ENCODE results near the gene MSH2.
A peak's percentile ranks its signal among the peaks of the same experiment; 100 is the strongest.

MSH2 gene

GRCh38 chr2:47402805-47403608 is at the start of gene MSH2:
MSH2 (plus strand) TSS chr2:47403156; CDS start chr2:47403192, 36 bp downstream.
- peaks cover 34% of the 10 kb centered on the region for H3K9me3 Mint-ChIP-seq
- H3K36me3 Mint-ChIP-seq (ENCODE audit: low read depth) = peaks cover 36% of the 10 kb centered on the region
- peak; percentile 88 for DNase-seq
- peak within 1 kb of the TSS; percentile 95 for H3K4me3 Mint-ChIP-seq
- H3K27me3 Mint-ChIP-seq (ENCODE audit: low read depth, poor library complexity) = no peaks in the 10 kb centered on the region
- no peak for TF ChIP-seq CTCF (IDR thresholded peaks at IDR 0.05)
- peak within 1 kb of the TSS; percentile 98 for H3K27ac Mint-ChIP-seq
- peaks cover 29% of the 10 kb centered on the region for H3K4me1 Mint-ChIP-seq

GRCh38 chr2:47354013-47354847 is 48.7 kb upstream of the MSH2 start:
- TF ChIP-seq CTCF (IDR thresholded peaks at IDR 0.05) = no peak
- Mint-ChIP-seq H3K9me3 (no peaks in the 10 kb centered on the region), H3K4me3 (no peak overlapping the region), H3K4me1 (peaks cover 24% of the 10 kb centered on the region), H3K27ac (peak overlapping the region; percentile 41), H3K36me3 (ENCODE audit: low read depth) (no peaks in the 10 kb centered on the region), H3K27me3 (ENCODE audit: low read depth, poor library complexity) (peaks cover 3% of the 10 kb centered on the region)
- DNase-seq = no peak

DNA sequence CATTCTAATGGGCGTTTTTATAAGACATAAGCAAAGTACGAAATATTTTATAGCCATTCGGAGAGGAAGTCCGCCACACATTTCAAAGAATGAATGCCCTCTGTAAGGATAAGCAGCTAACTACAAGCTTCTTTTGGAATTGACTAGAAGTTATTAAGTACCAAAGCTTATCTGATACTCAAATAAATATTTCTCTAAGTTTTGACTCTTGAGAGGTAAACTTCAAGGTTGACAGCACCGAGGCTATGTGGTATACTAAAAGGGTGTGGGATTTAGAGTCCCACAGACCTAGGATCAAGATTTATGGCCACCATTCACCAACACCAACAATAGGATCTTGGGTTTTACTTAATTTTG is 48.1 kb upstream of the MSH2 start:
- no peak overlapping the region for H3K27ac Mint-ChIP-seq
- H3K9me3 Mint-ChIP-seq = no peaks in the 10 kb centered on the region
- TF ChIP-seq CTCF (IDR thresholded peaks at IDR 0.05) = no peak

DNA sequence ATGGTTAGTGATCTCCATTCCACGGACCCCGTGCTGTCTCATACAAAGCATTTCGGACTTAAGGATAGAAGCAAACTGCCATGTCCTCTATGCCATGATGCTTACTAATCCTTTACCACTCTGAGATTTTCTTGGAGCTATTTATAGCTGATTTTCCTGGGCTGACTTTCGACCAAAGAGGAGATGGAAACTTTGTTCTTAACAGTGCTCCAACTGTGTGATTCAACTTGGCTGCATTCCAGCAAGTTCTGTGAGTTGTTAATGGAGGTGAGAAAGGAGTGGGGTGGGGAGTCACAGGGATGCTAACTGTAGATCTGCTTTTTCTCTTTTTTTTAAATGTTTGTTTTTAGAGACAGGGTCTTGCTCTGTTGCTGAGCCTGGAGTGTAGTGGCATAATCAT is 45.5 kb upstream of the MSH2 start:
- Mint-ChIP-seq H3K36me3 (ENCODE audit: low read depth) (no peaks in the 10 kb centered on the region), H3K4me1 (peaks cover 35% of the 10 kb centered on the region), H3K4me3 (no peak overlapping the region), H3K27me3 (ENCODE audit: low read depth, poor library complexity) (peaks cover 3% of the 10 kb centered on the region), H3K9me3 (no peaks in the 10 kb centered on the region), H3K27ac (peak overlapping the region; percentile 10)
- DNase-seq = no peak
- no peak for TF ChIP-seq CTCF (IDR thresholded peaks at IDR 0.05)

More for the DNA sequence above, 48.1 kb upstream of the MSH2 start:
- Mint-ChIP-seq H3K36me3 (ENCODE audit: low read depth) (no peaks in the 10 kb centered on the region), H3K27me3 (ENCODE audit: low read depth, poor library complexity) (peaks cover 3% of the 10 kb centered on the region), H3K4me1 (peaks cover 27% of the 10 kb centered on the region), H3K4me3 (no peak overlapping the region)
- no peak for DNase-seq

GRCh38 chr2:47359375-47359868 is 43.5 kb upstream of the MSH2 start:
- Mint-ChIP-seq H3K9me3 (no peaks in the 10 kb centered on the region), H3K27ac (no peak overlapping the region), H3K36me3 (ENCODE audit: low read depth) (no peaks in the 10 kb centered on the region), H3K27me3 (ENCODE audit: low read depth, poor library complexity) (peaks cover 3% of the 10 kb centered on the region), H3K4me3 (no peak overlapping the region), H3K4me1 (peaks cover 28% of the 10 kb centered on the region)
- TF ChIP-seq CTCF (IDR thresholded peaks at IDR 0.05) = no peak
- no peak for DNase-seq
